ENCODE measurements around the gene SNTG2.

SNTG2 gene

DNA sequence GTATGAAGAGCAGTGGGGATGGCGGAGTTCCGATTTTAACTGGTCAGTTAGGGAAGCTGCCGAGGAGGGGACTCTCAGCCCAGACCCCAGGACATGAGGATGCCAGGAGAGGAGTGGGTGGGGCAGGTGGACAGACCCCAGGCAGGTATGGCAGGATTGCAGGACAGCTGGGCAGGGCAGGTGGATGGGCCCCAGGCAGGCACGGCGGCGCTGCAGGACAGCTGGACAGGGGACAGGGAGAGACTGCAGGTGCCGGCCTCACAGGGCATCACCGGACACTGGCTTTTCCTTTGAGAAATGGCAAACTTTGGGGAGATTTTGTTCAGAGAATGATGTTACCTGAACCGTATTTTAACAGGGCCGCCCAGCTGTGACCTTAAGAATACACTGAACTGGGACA lies 127.7 kb downstream of the SNTG2 start:
- Histone ChIP-seq H3K9me3 (ENCODE audit: severe bottlenecking) (no peaks in the 10 kb centered on the region), H3K27me3 (ENCODE audit: insufficient read depth, low read depth, severe bottlenecking) (no peaks in the 10 kb centered on the region), H3K36me3 (no peaks in the 10 kb centered on the region), H3K27ac (no peak overlapping the region), H3K4me3 (ENCODE audit: low read depth, low read length) (no peak overlapping the region)
- no peak for TF ChIP-seq CTCF (IDR thresholded peaks at IDR 0.05; ENCODE audit: low read depth, low read length)
- no peak for DNase-seq

GRCh38 chr2:1079873-1080799 lies 129.5 kb downstream of the SNTG2 start:
- no peaks in the 10 kb centered on the region for H3K9me3 ChIP-seq (ENCODE audit: severe bottlenecking)
- H3K36me3 ChIP-seq = no peaks in the 10 kb centered on the region
- TF ChIP-seq CTCF (IDR thresholded peaks at IDR 0.05; ENCODE audit: low read depth, low read length) = no peak
- DNase-seq = no peak
- no peak overlapping the region for H3K4me3 ChIP-seq (ENCODE audit: low read depth, low read length)
- H3K27ac ChIP-seq = no peak overlapping the region
- no peaks in the 10 kb centered on the region for H3K27me3 ChIP-seq (ENCODE audit: insufficient read depth, low read depth, severe bottlenecking)

DNA sequence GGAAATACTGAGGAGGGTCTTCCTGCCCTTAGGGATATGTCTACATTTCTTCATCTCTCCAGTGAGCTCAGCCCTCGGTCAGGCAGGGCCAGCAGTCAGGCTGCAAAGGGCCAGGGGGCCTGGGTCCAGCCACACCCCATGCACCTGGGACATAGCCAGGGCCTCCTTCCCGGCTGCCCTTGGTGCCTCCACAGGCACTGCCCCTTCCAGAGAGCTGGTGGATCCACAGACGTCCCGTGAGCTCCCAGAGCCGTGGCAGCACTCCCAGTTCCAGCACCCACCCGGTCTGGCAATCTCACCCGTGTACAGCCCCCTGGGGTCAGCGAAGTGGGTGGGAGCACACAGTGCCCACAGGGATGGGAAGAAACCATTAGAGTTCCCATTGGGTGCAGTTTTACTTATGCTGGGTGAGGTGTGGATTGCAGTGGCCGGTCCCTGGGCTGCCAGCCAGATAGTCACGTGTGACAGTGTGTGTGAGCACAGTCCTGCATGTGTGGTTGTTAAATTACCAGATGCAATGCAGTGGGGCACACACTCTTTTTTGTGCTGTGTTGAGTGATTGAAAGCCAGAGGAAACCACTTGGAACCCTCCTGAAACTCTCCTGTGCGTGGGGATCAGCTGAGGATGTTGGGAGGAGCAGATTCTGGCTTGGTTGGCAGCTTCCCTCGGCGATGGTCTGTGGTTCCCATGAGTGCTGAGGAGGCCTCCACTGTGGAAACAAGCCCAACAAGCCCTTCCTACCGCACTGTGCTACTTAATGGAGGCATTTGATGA lies 131.0 kb downstream of the SNTG2 start:
- H3K27me3 ChIP-seq (ENCODE audit: insufficient read depth, low read depth, severe bottlenecking) = no peaks in the 10 kb centered on the region
- H3K36me3 ChIP-seq = no peaks in the 10 kb centered on the region
- no peak for TF ChIP-seq CTCF (IDR thresholded peaks at IDR 0.05; ENCODE audit: low read depth, low read length)
- no peaks in the 10 kb centered on the region for H3K9me3 ChIP-seq (ENCODE audit: severe bottlenecking)
- H3K27ac ChIP-seq = no peak overlapping the region
- H3K4me3 ChIP-seq (ENCODE audit: low read depth, low read length) = no peak overlapping the region
- no peak for DNase-seq

DNA sequence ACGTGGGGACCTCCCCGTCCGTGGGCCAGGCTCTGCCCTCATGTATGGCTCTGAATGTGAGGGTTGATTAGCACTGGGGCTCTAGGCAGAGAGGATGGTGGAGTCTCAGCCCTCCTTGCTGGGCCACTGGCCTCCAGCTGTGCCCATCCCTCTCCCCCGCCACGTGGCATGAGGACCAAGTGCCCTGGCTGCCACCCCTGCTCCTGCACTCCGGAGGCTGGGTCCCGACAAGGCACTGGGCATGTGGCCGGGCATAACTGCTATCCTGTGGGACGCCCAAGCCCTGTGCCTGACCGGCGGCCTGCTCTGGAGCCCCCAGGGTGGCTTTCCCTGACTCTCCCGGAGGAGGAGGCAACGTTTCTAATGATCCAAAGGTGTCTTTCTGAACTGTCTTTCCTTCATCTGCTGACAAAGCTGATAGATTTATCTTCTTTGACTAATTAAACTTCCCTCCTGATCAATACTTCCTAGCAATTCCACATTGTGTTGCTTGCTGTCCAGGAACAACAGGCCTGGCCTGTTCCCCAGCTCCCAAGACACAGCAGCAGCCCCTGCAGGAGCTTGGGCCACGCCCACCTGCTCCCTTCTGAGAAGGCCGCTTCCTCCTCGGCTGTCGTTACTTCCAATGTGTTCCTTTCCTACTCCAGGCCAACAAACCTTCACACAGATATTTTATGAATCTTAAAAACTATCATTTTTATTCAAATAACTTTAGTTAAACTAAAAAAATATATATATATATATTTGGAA lies 132.0 kb downstream of the SNTG2 start:
- H3K27me3 ChIP-seq (ENCODE audit: insufficient read depth, low read depth, severe bottlenecking) = no peaks in the 10 kb centered on the region
- H3K36me3 ChIP-seq = no peaks in the 10 kb centered on the region
- H3K9me3 ChIP-seq (ENCODE audit: severe bottlenecking) = no peaks in the 10 kb centered on the region
- H3K4me3 ChIP-seq (ENCODE audit: low read depth, low read length) = no peak overlapping the region
- TF ChIP-seq CTCF (IDR thresholded peaks at IDR 0.05; ENCODE audit: low read depth, low read length) = no peak
- no peak for DNase-seq
- no peak overlapping the region for H3K27ac ChIP-seq

DNA sequence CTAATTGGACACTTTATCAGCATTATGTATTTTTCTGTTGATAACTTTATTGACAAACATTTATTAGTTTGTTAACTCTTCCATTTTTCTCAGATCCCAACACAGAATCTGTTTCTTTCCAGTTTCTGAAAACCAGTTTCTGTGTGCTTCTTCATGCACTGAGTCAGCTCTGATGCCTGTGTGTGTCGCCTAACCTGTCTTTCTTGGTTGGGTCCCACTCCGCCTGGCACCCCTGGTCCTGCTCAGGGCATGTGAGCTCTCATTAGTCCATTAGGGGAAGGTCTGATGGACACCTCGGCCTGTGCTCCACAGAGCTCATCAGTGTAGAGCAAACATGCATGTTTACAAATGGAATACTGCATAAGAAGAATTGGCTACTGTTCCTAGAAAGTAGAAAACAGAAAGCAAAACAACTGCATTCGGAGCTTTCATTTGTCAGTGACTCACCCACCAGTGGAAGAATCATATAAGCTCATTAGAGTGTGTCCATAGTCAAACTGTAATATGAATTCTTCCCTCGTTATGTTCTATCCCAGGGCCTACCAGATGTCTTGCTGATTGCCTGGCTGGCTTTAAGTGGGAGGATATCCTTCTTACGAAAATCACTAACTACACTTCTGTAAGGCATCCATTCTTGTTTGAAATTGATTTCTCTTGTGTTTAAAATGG lies 137.7 kb downstream of the SNTG2 start:
- Histone ChIP-seq H3K27ac (no peak overlapping the region), H3K4me3 (ENCODE audit: low read depth, low read length) (no peak overlapping the region), H3K36me3 (no peaks in the 10 kb centered on the region), H3K9me3 (ENCODE audit: severe bottlenecking) (no peaks in the 10 kb centered on the region), H3K27me3 (ENCODE audit: insufficient read depth, low read depth, severe bottlenecking) (no peaks in the 10 kb centered on the region)
- DNase-seq = no peak
- no peak for TF ChIP-seq CTCF (IDR thresholded peaks at IDR 0.05; ENCODE audit: low read depth, low read length)

All from WERI-Rb-1 (cell line).